HFFc6 (cell line): ENCODE measurements around the gene PLEKHG4B. TPM values are rescaled to one million over a fixed set of nuclear protein-coding genes. Genes with fewer than 3 reads are reported as not detected.

ENCODE experiments used
- DNase-seq: peaks from one replicate; pipeline ENCODE4 v3.0.0-alpha.2; 2018
- H3K27ac Mint-ChIP-seq: 2 replicates; pipeline ENCODE4 v1.8.0; 2020; ENCODE audit warnings: mild to moderate bottlenecking, mixed read lengths
- H3K27me3 Mint-ChIP-seq: 2 replicates; pipeline ENCODE4 v1.8.0; 2021; ENCODE audit warnings: mild to moderate bottlenecking, moderate library complexity, mixed read lengths; ENCODE audit not compliant: insufficient read depth
- H3K36me3 Mint-ChIP-seq: 2 replicates; pipeline ENCODE4 v1.8.0; 2021; ENCODE audit warnings: low read depth, mixed read lengths
- H3K4me1 Mint-ChIP-seq: 2 replicates; pipeline ENCODE4 v1.8.0; 2020; ENCODE audit warnings: low read depth, mixed read lengths
- H3K4me3 Mint-ChIP-seq: 2 replicates; pipeline ENCODE4 v1.8.0; 2020; ENCODE audit warnings: mild to moderate bottlenecking, moderate library complexity, mixed read lengths
- H3K9me3 Mint-ChIP-seq: 2 replicates; pipeline ENCODE4 v1.8.0; 2020; ENCODE audit warnings: mild to moderate bottlenecking, mixed read lengths
- CTCF ChIP-seq: fragments of 200-600 bp; sonication (generic); IDR thresholded peaks from 2 replicates; pipeline ENCODE4 v1.5.0; 2021; ENCODE audit warnings: antibody characterized with exemption, mild to moderate bottlenecking
- total RNA-seq, 6 experiments: library from RNA; stranded (reverse); fragmentation: NEBNext Ultra II Directional; extraction: Animal tissue kit (Norgen Biotek cat#: 25700); gene quantifications; 2 replicates in 1 of 6; 3 replicates in 5 of 6; pipeline ENCODE4 v1.2.3, GENCODE V29; 2021

Gene PLEKHG4B
- total RNA-seq, 6 experiments from 2014 or later: 0.66 to 4.3 (median 3.9) TPM

GRCh38 chr5:105504-106070, 13.6 kb downstream of the PLEKHG4B start:
- DNase-seq: no peak
- no peak overlapping the region for H3K27ac Mint-ChIP-seq

GRCh38 chr5:106587-106986, 14.6 kb downstream of the PLEKHG4B start:
- no peak overlapping the region for H3K27ac Mint-ChIP-seq
- no peaks in the 10 kb centered on the region for H3K4me1 Mint-ChIP-seq
- H3K4me3 Mint-ChIP-seq: no peak overlapping the region
- TF ChIP-seq CTCF: no peak
- peaks cover 50% of the 10 kb centered on the region for H3K27me3 Mint-ChIP-seq
- no peak for DNase-seq
- no peaks in the 10 kb centered on the region; the same call in 1 of the 2 replicates for H3K36me3 Mint-ChIP-seq
- H3K9me3 Mint-ChIP-seq: no peaks in the 10 kb centered on the region; the same call in 1 of the 2 replicates

More at GRCh38 chr5:105504-106070, 13.6 kb downstream of the PLEKHG4B start:
- no peaks in the 10 kb centered on the region; the same call in 1 of the 2 replicates for H3K36me3 Mint-ChIP-seq
- TF ChIP-seq CTCF: no peak
- no peaks in the 10 kb centered on the region; the same call in 1 of the 2 replicates for H3K9me3 Mint-ChIP-seq
- H3K4me1 Mint-ChIP-seq: no peaks in the 10 kb centered on the region
- H3K4me3 Mint-ChIP-seq: no peak overlapping the region
- peaks cover 44% of the 10 kb centered on the region for H3K27me3 Mint-ChIP-seq

GRCh38 chr5:107526-107925, 15.6 kb downstream of the PLEKHG4B start:
- Mint-ChIP-seq H3K4me1 (no peaks in the 10 kb centered on the region), H3K27me3 (peaks cover 54% of the 10 kb centered on the region), H3K9me3 (no peaks in the 10 kb centered on the region; the same call in 1 of the 2 replicates), H3K27ac (no peak overlapping the region), H3K4me3 (no peak overlapping the region), H3K36me3 (no peaks in the 10 kb centered on the region; the same call in 1 of the 2 replicates)
- no peak for TF ChIP-seq CTCF
- DNase-seq: no peak

GRCh38 chr5:109826-110225, 17.9 kb downstream of the PLEKHG4B start:
- no peak for TF ChIP-seq CTCF
- no peaks in the 10 kb centered on the region; the same call in 1 of the 2 replicates for H3K9me3 Mint-ChIP-seq
- no peak overlapping the region for H3K27ac Mint-ChIP-seq
- no peak overlapping the region for H3K4me3 Mint-ChIP-seq
- peaks cover 43% of the 10 kb centered on the region for H3K27me3 Mint-ChIP-seq
- no peak for DNase-seq
- no peaks in the 10 kb centered on the region for H3K4me1 Mint-ChIP-seq
- no peaks in the 10 kb centered on the region; the same call in 1 of the 2 replicates for H3K36me3 Mint-ChIP-seq

- Mint-ChIP-seq H3K27ac (no peak overlapping the region), H3K4me3 (no peak overlapping the region), H3K9me3 (no peaks in the 10 kb centered on the region; the same call in 1 of the 2 replicates), H3K4me1 (no peaks in the 10 kb centered on the region), H3K27me3 (peaks cover 43% of the 10 kb centered on the region), H3K36me3 (no peaks in the 10 kb centered on the region; the same call in 1 of the 2 replicates)
- TF ChIP-seq CTCF: no peak
- DNase-seq: no peak
Measured at GRCh38 chr5:110270-110888, 18.4 kb downstream of the PLEKHG4B start.
